DMS153 treated with DMSO at 0.1 percent for 48 hours (cell line): Measurements from ENCODE around the gene MARK4.

ENCODE experiments used
- DNase-seq: peaks from one replicate; lab custom pipeline; 2025; ENCODE audit not compliant: unreplicated experiment; lab: John Stamatoyannopoulos, UW

Gene MARK4

DNA sequence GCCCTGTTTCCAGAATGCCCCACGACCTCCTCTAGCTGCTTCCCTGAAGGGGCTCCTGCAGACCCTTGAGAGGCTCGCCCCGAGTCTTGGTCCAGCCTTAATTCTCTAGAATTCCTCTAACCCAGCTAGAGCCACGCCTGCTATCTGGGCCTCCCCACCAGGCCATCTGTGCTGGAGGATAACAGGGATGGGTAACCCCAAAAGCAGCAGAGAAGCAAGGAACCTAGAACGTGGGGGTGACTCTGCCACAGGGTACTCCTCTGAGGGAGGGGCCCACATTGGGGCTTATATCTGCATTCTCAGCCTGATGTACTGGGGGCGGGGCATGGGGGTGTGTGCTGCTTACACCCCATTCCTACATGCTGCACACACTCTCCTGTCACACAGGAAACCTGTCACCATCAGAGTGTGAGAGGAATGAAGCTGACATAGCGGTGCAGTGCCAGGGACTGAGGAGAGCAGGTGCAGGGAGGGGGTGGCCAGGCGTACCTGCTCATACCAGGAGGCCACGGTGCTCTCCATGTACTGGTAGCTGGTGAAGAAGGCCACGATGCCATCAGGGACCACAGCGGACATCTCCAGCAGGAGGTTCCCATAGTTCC is 103.3 kb downstream of the MARK4 start:
- no peak for DNase-seq
